ENCODE data around the gene WDR88. TPM values are rescaled to one million over a fixed set of nuclear protein-coding genes. Genes with fewer than 3 reads are reported as not detected.

Gene WDR88
- total RNA-seq, 1 experiment from 2014 or later, result not detected

GRCh38 chr19:33210266-33210940 lies 78.5 kb downstream of the WDR88 start:
- Histone ChIP-seq H3K4me3 (ENCODE audit: low read length) (no peak overlapping the region), H3K79me2 (ENCODE audit: low read length) (no peaks in the 10 kb centered on the region), H3K4me2 (ENCODE audit: low read depth, low read length, poor library complexity, severe bottlenecking) (no peak overlapping the region), H3K4me1 (ENCODE audit: low read length) (peaks cover 7% of the 10 kb centered on the region), H3K36me3 (ENCODE audit: insufficient read depth, low read length) (no peaks in the 10 kb centered on the region), H3K9ac (ENCODE audit: low read length) (no peak overlapping the region), H3K27me3 (ENCODE audit: low read length) (no peaks in the 10 kb centered on the region), H3K27ac (ENCODE audit: low read length) (no peak overlapping the region), H3K9me3 (ENCODE audit: low read length) (no peaks in the 10 kb centered on the region), H4K20me1 (ENCODE audit: insufficient read depth, low read depth, low read length) (no peaks in the 10 kb centered on the region), H3K9me2 (replicated peaks; ENCODE audit: insufficient read depth, low read length) (no peaks in the 10 kb centered on the region), H2AFZ (ENCODE audit: low read length) (no peak overlapping the region)
- no peak for DNase-seq

GRCh38 chr19:33211794-33212435 lies 80.0 kb downstream of the WDR88 start:
- Histone ChIP-seq H3K27me3 (ENCODE audit: low read length) (no peaks in the 10 kb centered on the region), H3K9me2 (replicated peaks; ENCODE audit: insufficient read depth, low read length) (no peaks in the 10 kb centered on the region), H3K4me3 (ENCODE audit: low read length) (no peak overlapping the region), H3K9me3 (ENCODE audit: low read length) (no peaks in the 10 kb centered on the region), H4K20me1 (ENCODE audit: insufficient read depth, low read depth, low read length) (no peaks in the 10 kb centered on the region), H3K4me1 (ENCODE audit: low read length) (peaks cover 7% of the 10 kb centered on the region), H3K36me3 (ENCODE audit: insufficient read depth, low read length) (no peaks in the 10 kb centered on the region), H3K27ac (ENCODE audit: low read length) (no peak overlapping the region), H2AFZ (ENCODE audit: low read length) (no peak overlapping the region), H3K9ac (ENCODE audit: low read length) (no peak overlapping the region), H3K79me2 (ENCODE audit: low read length) (no peaks in the 10 kb centered on the region), H3K4me2 (ENCODE audit: low read depth, low read length, poor library complexity, severe bottlenecking) (no peak overlapping the region)
- no peak for DNase-seq

- Histone ChIP-seq H3K9ac (ENCODE audit: low read length) (no peak overlapping the region), H3K4me3 (ENCODE audit: low read length) (no peak overlapping the region), H3K9me2 (replicated peaks; ENCODE audit: insufficient read depth, low read length) (no peaks in the 10 kb centered on the region), H3K4me2 (ENCODE audit: low read depth, low read length, poor library complexity, severe bottlenecking) (no peak overlapping the region), H3K79me2 (ENCODE audit: low read length) (no peaks in the 10 kb centered on the region), H2AFZ (ENCODE audit: low read length) (no peak overlapping the region), H3K27me3 (ENCODE audit: low read length) (no peaks in the 10 kb centered on the region), H4K20me1 (ENCODE audit: insufficient read depth, low read depth, low read length) (no peaks in the 10 kb centered on the region), H3K9me3 (ENCODE audit: low read length) (no peaks in the 10 kb centered on the region), H3K4me1 (ENCODE audit: low read length) (peaks cover 7% of the 10 kb centered on the region), H3K27ac (ENCODE audit: low read length) (no peak overlapping the region), H3K36me3 (ENCODE audit: insufficient read depth, low read length) (no peaks in the 10 kb centered on the region)
- no peak for DNase-seq
Measured at GRCh38 chr19:33212436-33213172, 80.7 kb downstream of the WDR88 start.

- no peak overlapping the region for H3K9ac ChIP-seq (ENCODE audit: low read length)
- H3K4me3 ChIP-seq (ENCODE audit: low read length), result no peak overlapping the region
- peaks cover 7% of the 10 kb centered on the region for H3K4me1 ChIP-seq (ENCODE audit: low read length)
- H3K79me2 ChIP-seq (ENCODE audit: low read length), result no peaks in the 10 kb centered on the region
- no peaks in the 10 kb centered on the region for H3K27me3 ChIP-seq (ENCODE audit: low read length)
- H3K9me2 ChIP-seq (replicated peaks; ENCODE audit: insufficient read depth, low read length), result no peaks in the 10 kb centered on the region
- no peak overlapping the region for H3K4me2 ChIP-seq (ENCODE audit: low read depth, low read length, poor library complexity, severe bottlenecking)
- H3K27ac ChIP-seq (ENCODE audit: low read length), result no peak overlapping the region
- no peak for DNase-seq
- no peaks in the 10 kb centered on the region for H4K20me1 ChIP-seq (ENCODE audit: insufficient read depth, low read depth, low read length)
- no peaks in the 10 kb centered on the region for H3K36me3 ChIP-seq (ENCODE audit: insufficient read depth, low read length)
- H2AFZ ChIP-seq (ENCODE audit: low read length), result no peak overlapping the region
- no peaks in the 10 kb centered on the region for H3K9me3 ChIP-seq (ENCODE audit: low read length)
Measured at GRCh38 chr19:33214596-33214995, 82.7 kb downstream of the WDR88 start.

- H3K27ac ChIP-seq (ENCODE audit: low read length), result no peak overlapping the region
- no peaks in the 10 kb centered on the region for H3K79me2 ChIP-seq (ENCODE audit: low read length)
- H3K27me3 ChIP-seq (ENCODE audit: low read length), result no peaks in the 10 kb centered on the region
- H3K4me3 ChIP-seq (ENCODE audit: low read length), result no peak overlapping the region
- H3K9me3 ChIP-seq (ENCODE audit: low read length), result no peaks in the 10 kb centered on the region
- H3K9ac ChIP-seq (ENCODE audit: low read length), result no peak overlapping the region
- no peak overlapping the region for H2AFZ ChIP-seq (ENCODE audit: low read length)
- no peak overlapping the region for H3K4me2 ChIP-seq (ENCODE audit: low read depth, low read length, poor library complexity, severe bottlenecking)
- peaks cover 7% of the 10 kb centered on the region for H3K4me1 ChIP-seq (ENCODE audit: low read length)
- no peaks in the 10 kb centered on the region for H4K20me1 ChIP-seq (ENCODE audit: insufficient read depth, low read depth, low read length)
- DNase-seq, result no peak
- no peaks in the 10 kb centered on the region for H3K9me2 ChIP-seq (replicated peaks; ENCODE audit: insufficient read depth, low read length)
- no peaks in the 10 kb centered on the region for H3K36me3 ChIP-seq (ENCODE audit: insufficient read depth, low read length)
Measured at GRCh38 chr19:33215438-33216197, 83.7 kb downstream of the WDR88 start.

- no peaks in the 10 kb centered on the region for H3K9me3 ChIP-seq (ENCODE audit: low read length)
- DNase-seq, result peak; percentile 66
- H3K36me3 ChIP-seq (ENCODE audit: insufficient read depth, low read length), result no peaks in the 10 kb centered on the region
- H3K9me2 ChIP-seq (replicated peaks; ENCODE audit: insufficient read depth, low read length), result no peaks in the 10 kb centered on the region
- H3K9ac ChIP-seq (ENCODE audit: low read length), result no peak overlapping the region
- H3K27ac ChIP-seq (ENCODE audit: low read length), result no peak overlapping the region
- H3K4me2 ChIP-seq (ENCODE audit: low read depth, low read length, poor library complexity, severe bottlenecking), result no peak overlapping the region
- peaks cover 7% of the 10 kb centered on the region for H3K4me1 ChIP-seq (ENCODE audit: low read length)
- no peaks in the 10 kb centered on the region for H4K20me1 ChIP-seq (ENCODE audit: insufficient read depth, low read depth, low read length)
- H3K79me2 ChIP-seq (ENCODE audit: low read length), result no peaks in the 10 kb centered on the region
- H3K27me3 ChIP-seq (ENCODE audit: low read length), result no peaks in the 10 kb centered on the region
- H2AFZ ChIP-seq (ENCODE audit: low read length), result no peak overlapping the region
- no peak overlapping the region for H3K4me3 ChIP-seq (ENCODE audit: low read length)
Measured at GRCh38 chr19:33216198-33216830, 84.4 kb downstream of the WDR88 start.

- no peak overlapping the region for H3K4me2 ChIP-seq (ENCODE audit: low read depth, low read length, poor library complexity, severe bottlenecking)
- H3K36me3 ChIP-seq (ENCODE audit: insufficient read depth, low read length), result no peaks in the 10 kb centered on the region
- H3K4me1 ChIP-seq (ENCODE audit: low read length), result no peaks in the 10 kb centered on the region
- DNase-seq, result no peak
- no peaks in the 10 kb centered on the region for H4K20me1 ChIP-seq (ENCODE audit: insufficient read depth, low read depth, low read length)
- no peak overlapping the region for H2AFZ ChIP-seq (ENCODE audit: low read length)
- no peak overlapping the region for H3K9ac ChIP-seq (ENCODE audit: low read length)
- H3K79me2 ChIP-seq (ENCODE audit: low read length), result no peaks in the 10 kb centered on the region
- H3K9me3 ChIP-seq (ENCODE audit: low read length), result no peaks in the 10 kb centered on the region
- no peaks in the 10 kb centered on the region for H3K27me3 ChIP-seq (ENCODE audit: low read length)
- H3K27ac ChIP-seq (ENCODE audit: low read length), result no peak overlapping the region
- no peak overlapping the region for H3K4me3 ChIP-seq (ENCODE audit: low read length)
- no peaks in the 10 kb centered on the region for H3K9me2 ChIP-seq (replicated peaks; ENCODE audit: insufficient read depth, low read length)
Measured at GRCh38 chr19:33217881-33218280, 86.0 kb downstream of the WDR88 start.

All from Karpas-422 (cell line).